AG04449 (cell line): ENCODE results near the gene JMJD6.
A peak's percentile ranks its signal among the peaks of the same experiment; 100 is the strongest.
"Not testable (repeated sequence)": the region's sequence is repeated elsewhere in the genome, so short reads cannot be mapped to it uniquely, and the experiment has no call there.

Source experiments
- CTCF ChIA-PET: fragments of 350-600 bp; formaldehyde crosslinking; extraction: SDS; loops from one replicate; lab custom pipeline; 2021; ENCODE audit warnings: antibody characterized with exemption; lab: Yijun Ruan, JAX
- POLR2A ChIA-PET: fragments of 400-600, 350-600 bp; formaldehyde crosslinking; extraction: SDS; loops from one replicate; lab custom pipeline; 2020; ENCODE audit warnings: antibody characterized with exemption, inconsistent platforms; lab: Yijun Ruan, JAX
- DNase-seq: peaks from one replicate; pipeline ENCODE4 v3.0.0-alpha.2; 2010; ENCODE audit warnings: low read depth, low spot score
- H3K4me3 ChIP-seq: 2 replicates; pipeline ENCODE4 v1.5.1; 2011; ENCODE audit warnings: low read depth, mild to moderate bottlenecking, control low read depth, low read length
- TF ChIP-seq, protein P1 (sequence below): IDR thresholded peaks from one replicate; pipeline ENCODE4 v1.5.1; 2011; ENCODE audit warnings: mild to moderate bottlenecking, moderate library complexity, low read length, control low read depth, inconsistent platforms; ENCODE audit not compliant: insufficient read depth; ENCODE audit errors: missing control alignments

JMJD6 gene

DNA sequence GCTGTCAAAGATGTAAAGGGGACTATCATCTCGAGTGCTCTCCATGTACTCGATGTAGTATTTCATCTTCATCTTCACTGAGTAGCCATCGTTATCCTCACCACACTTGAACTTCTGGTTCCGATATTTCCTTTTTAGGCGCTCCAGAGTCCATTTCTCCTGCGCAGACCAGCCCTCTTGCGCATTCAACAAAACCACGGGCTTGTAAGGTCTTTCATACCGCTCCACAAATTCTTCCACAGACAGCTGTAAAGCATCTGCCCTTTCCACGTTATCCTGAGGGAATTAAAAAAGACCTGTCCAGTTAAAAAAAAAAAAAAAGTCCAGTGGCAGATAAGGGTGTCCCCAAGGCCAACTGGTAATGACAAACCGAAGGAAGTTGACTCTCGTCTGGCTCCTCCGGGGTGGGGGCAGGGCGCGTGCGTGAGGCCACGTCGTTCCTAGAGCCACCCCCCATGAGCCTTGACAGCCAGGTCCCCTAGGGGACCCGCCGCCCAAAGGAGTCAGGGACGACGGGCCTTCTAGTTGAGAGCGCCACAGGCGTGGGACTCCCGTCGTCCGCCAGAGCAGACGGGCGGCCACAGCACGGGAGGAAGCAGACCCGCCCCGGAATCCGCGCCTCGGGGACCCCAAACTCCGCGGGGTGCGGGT, 701 bp downstream of the JMJD6 start:
- ChIA-PET POLR2A (interaction anchor here (0.6 to 2.7 kb wide), 7 partner anchors 9 to 460 kb away, joined by 3 to 28 read pairs (median 4); partner anchors contain the start of gene MFSD11), CTCF (interaction anchor here (1.2 to 6.5 kb wide), 4 partner anchors 8 to 341 kb away, joined by 3 to 74 read pairs (median 8); no protein-coding TSS in a partner anchor)
- TF ChIP-seq, protein P1, sequence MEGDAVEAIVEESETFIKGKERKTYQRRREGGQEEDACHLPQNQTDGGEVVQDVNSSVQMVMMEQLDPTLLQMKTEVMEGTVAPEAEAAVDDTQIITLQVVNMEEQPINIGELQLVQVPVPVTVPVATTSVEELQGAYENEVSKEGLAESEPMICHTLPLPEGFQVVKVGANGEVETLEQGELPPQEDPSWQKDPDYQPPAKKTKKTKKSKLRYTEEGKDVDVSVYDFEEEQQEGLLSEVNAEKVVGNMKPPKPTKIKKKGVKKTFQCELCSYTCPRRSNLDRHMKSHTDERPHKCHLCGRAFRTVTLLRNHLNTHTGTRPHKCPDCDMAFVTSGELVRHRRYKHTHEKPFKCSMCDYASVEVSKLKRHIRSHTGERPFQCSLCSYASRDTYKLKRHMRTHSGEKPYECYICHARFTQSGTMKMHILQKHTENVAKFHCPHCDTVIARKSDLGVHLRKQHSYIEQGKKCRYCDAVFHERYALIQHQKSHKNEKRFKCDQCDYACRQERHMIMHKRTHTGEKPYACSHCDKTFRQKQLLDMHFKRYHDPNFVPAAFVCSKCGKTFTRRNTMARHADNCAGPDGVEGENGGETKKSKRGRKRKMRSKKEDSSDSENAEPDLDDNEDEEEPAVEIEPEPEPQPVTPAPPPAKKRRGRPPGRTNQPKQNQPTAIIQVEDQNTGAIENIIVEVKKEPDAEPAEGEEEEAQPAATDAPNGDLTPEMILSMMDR, result no peak
- no peak for DNase-seq
- peak overlapping the region; percentile 91 for H3K4me3 ChIP-seq

DNA sequence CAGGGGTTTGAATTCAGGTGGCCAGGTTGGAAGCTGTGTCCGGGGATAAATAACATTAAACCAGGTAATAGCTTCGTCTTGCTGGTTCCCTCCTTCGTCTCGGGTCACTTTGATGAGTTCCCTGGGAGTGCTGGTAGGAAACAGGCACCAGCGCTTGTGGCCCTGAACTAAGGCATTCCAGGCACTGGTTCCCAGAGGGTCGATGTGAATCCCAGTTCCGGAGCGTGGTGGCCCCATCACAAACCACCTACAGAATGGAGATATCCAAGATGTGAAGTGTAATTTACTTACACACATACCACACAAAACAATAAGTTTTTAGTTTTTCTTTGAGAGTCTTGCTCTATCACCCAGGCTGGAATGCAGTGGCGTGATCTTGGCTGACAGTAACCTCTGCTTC, 2.6 kb downstream of the JMJD6 start:
- no peak overlapping the region for H3K4me3 ChIP-seq
- DNase-seq, result no peak
- TF ChIP-seq, protein P1, result no peak
- ChIA-PET POLR2A (no interaction called here), CTCF (interaction anchor here (1.7 to 6.5 kb wide), 2 partner anchors 8 to 10 kb away, joined by 5 to 74 read pairs; no protein-coding TSS in a partner anchor)

DNA sequence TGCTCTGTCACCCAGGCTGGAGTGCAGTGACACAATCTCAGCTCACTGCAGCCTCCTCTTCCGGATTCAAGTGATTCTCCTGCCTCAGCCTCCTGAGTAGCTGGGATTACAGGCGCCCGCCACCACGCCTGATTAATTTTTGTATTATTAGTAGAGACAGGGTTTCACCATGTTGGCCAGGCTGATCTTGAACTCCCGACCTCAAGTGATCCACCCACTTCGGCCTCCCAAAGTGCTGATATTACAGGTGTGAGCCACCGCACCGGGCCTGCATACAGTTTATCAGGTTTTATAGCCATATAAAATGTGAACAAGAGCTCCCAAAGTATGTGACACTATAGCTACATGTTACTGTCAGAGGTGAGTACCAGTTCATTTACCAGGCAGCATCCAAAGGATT, 3.4 kb downstream of the JMJD6 start:
- DNase-seq, H3K4me3 ChIP-seq, POLR2A ChIA-PET: not testable (repeated sequence)
- CTCF ChIA-PET, result interaction anchor here (6.5 kb wide), 1 partner anchor 7 kb away, joined by 74 read pairs; no protein-coding TSS in a partner anchor

DNA sequence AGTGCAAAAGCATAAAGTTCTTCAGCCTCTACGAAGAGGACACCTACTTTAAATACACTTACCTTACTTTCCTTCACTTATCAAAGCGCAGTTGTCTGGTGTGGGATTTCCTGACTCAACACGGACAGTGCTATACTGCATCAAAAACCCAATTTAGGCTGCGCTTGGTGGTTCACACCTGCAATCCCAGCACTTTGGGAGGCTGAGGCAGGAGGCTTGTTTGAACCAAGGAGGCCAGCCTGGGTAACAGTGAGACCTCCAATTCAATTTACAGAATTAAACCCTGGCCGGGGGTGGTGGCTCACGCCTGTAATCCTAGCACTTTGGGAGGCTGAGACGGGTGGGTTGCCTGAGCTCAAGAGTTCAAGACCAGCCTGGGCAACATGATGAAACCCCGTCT, 4.1 kb downstream of the JMJD6 start:
- TF ChIP-seq, protein P1, result no peak
- DNase-seq, result no peak
- H3K4me3 ChIP-seq, result no peak overlapping the region
- ChIA-PET CTCF (interaction anchor here (1.6 to 6.5 kb wide), 2 partner anchors 7 to 165 kb away, joined by 6 to 74 read pairs; no protein-coding TSS in a partner anchor), POLR2A (no interaction called here)

DNA sequence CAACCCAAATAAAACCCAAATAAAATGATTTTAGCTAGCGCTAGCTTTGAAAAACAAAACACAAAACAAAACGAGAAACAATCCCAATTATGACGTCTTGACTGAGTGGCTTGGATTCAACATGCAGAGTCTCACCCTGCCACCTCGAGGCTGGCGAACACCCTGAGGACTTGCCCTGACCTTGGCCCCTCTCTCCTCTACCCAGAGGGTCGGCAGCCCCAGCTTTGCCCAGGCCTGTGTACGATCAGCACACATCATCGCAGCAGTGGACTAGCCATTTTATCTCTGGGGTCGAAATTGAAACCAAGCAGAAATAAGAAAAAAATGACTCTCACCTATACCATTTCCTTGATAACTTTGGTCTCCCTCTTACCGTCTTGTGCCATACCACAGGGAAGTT, 4.9 kb downstream of the JMJD6 start:
- H3K4me3 ChIP-seq, result no peak overlapping the region
- CTCF ChIA-PET, result interaction anchor here (1.6 kb wide), 1 partner anchor 164 kb away, joined by 6 read pairs; no protein-coding TSS in a partner anchor
- DNase-seq, result no peak
- TF ChIP-seq, protein P1, result no peak
- POLR2A ChIA-PET, result no interaction called here

DNA sequence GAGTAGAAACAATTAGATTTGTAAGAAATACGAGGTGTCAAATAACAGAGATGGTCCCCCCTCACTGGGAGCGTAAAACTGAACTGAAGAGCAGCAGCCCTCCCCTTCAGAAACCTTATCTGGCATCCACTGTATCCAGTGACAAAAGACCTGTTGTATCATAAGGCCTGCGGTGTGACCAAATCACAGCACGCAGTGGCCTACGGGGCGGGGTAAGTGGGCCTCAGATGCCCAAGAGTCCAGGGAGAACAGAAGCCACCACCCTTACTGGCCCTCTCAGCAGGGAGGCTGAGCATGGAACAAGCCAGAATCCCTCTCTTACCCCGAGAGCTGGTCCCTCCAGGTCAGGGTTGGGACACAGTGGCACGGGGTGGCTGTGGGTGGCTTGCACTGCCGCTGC, 5.5 kb downstream of the JMJD6 start:
- no peak overlapping the region for H3K4me3 ChIP-seq
- CTCF ChIA-PET, result interaction anchor here (0.5 to 1.6 kb wide), 2 partner anchors 12 to 164 kb away, joined by 3 to 6 read pairs; no protein-coding TSS in a partner anchor
- DNase-seq, result no peak
- POLR2A ChIA-PET, result no interaction called here
- TF ChIP-seq, protein P1, result no peak
